ENCODE results near the gene RPRD1A. TPM values are rescaled to one million over a fixed set of nuclear protein-coding genes. Genes with fewer than 3 reads are reported as not detected.
"Not testable (repeated sequence)": the region's sequence is repeated elsewhere in the genome, so short reads cannot be mapped to it uniquely, and the experiment has no call there.

The RPRD1A gene
- total and polyA plus RNA-seq, 2 experiments from 2014 or later: 24.2 to 39.7 TPM

DNA sequence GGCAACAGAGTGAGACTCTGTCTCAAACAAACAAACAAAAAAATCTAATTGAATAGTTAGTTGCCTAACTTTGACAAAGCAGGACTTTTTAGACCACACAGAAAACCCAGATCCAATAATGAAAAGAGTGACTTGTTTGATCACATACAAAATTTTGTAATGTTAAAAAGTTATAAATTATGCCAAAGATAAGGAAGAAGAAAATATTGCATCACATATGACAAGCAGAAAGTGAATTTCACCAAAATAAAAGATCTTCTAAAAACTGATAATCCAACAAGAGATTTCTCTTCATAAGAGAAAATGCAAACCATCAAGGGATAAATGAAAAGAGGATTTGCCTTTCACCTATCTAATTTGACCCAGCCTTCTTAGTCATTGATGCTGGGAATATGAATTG, 97.7 kb downstream of the RPRD1A start:
- Histone ChIP-seq H3K4me3 (no peak overlapping the region), H4K20me1 (ENCODE audit: insufficient read depth) (no peaks in the 10 kb centered on the region), H3K27ac (no peak overlapping the region), H3K9ac (no peak overlapping the region), H3K27me3 (replicated peaks; ENCODE audit: insufficient read depth) (no peaks in the 10 kb centered on the region), H3K4me1 (ENCODE audit: insufficient read depth) (peaks cover 17% of the 10 kb centered on the region), H3K4me2 (ENCODE audit: unreplicated experiment) (no peak overlapping the region), H3K36me3 (ENCODE audit: low read depth) (0 out of 2 replicates have a peak, but pooled peaks cover 3% of the 10 kb centered on the region), H3K9me2 (ENCODE audit: insufficient read depth) (no peaks in the 10 kb centered on the region), H2AFZ (no peak overlapping the region), H3F3A (ENCODE audit: insufficient read depth) (peaks cover 8% of the 10 kb centered on the region; the same call in 1 of the 2 replicates), H3K9me3 (ENCODE audit: low read depth) (no peaks in the 10 kb centered on the region), H3K79me2 (ENCODE audit: insufficient read depth) (peaks cover 22% of the 10 kb centered on the region)
- peak; percentile 34 for DNase-seq
- no peak for TF ChIP-seq EZH2 (IDR thresholded peaks at IDR 0.05; ENCODE audit: insufficient read depth, poor library complexity, severe bottlenecking)
- TF ChIP-seq EZH2phosphoT487 (IDR thresholded peaks at IDR 0.05; ENCODE audit: insufficient read depth, low read depth): no peak
- in situ Hi-C loops (cut with MboI): loop anchor here (25.0 kb wide), 1 partner anchor 732 kb away; the partner anchor contains the start of gene ZNF397

DNA sequence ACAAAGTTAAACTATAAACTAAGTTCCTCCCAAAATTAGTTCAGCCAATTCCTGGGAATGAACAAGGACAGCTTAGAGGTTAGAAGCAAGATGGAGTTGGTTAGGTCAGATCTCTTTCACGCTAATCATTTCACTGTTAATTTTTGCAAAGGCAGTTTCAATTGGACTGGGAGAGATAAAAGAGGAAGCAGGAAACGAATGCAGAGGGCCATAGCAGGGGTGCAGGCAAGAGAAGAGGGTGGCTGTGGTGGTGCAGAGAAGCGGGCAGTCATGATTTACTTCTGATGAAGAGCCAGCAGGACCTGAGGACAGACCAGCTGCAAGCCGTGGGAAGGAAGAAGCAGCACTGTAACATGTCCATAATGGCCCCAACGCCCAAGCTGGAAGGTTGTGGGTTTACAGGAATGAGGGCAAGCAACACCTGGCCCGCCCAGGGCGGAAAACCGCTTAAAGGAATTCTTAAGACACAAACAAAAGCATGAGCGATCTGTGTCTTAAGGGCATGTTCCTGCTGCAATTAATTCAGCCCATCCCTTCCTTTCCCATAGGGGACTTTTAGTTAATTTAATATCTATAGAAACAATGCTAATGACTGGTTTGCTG, 99.0 kb downstream of the RPRD1A start:
- Histone ChIP-seq H3K4me1 (ENCODE audit: insufficient read depth) (peaks cover 6% of the 10 kb centered on the region; the same call in 1 of the 2 replicates), H4K20me1 (ENCODE audit: insufficient read depth) (no peaks in the 10 kb centered on the region), H3K79me2 (ENCODE audit: insufficient read depth) (peaks cover 9% of the 10 kb centered on the region), H3K4me3 (no peak overlapping the region), H2AFZ (no peak overlapping the region), H3K36me3 (ENCODE audit: low read depth) (no peaks in the 10 kb centered on the region), H3K9me3 (ENCODE audit: low read depth) (no peaks in the 10 kb centered on the region), H3K9ac (no peak overlapping the region), H3K27me3 (replicated peaks; ENCODE audit: insufficient read depth) (no peaks in the 10 kb centered on the region), H3K9me2 (ENCODE audit: insufficient read depth) (no peaks in the 10 kb centered on the region), H3K4me2 (ENCODE audit: unreplicated experiment) (no peak overlapping the region), H3F3A (ENCODE audit: insufficient read depth) (peaks cover 8% of the 10 kb centered on the region; the same call in 1 of the 2 replicates), H3K27ac (no peak overlapping the region)
- TF ChIP-seq EZH2 (IDR thresholded peaks at IDR 0.05; ENCODE audit: insufficient read depth, poor library complexity, severe bottlenecking) (no peak), EZH2phosphoT487 (IDR thresholded peaks at IDR 0.05; ENCODE audit: insufficient read depth, low read depth) (no peak)
- in situ Hi-C loops (cut with MboI): loop anchor here (25.0 kb wide), 1 partner anchor 731 kb away; the partner anchor contains the start of gene ZNF397
- DNase-seq: no peak
- WGBS, 2 experiments (ENCODE audit: low coverage in 1 of 2, low lambda C conversion rate in 2 of 2, missing lambda C conversion rate in 2 of 2): 63 to 65% methylated on average over 9 of the region's 9 CpGs

DNA sequence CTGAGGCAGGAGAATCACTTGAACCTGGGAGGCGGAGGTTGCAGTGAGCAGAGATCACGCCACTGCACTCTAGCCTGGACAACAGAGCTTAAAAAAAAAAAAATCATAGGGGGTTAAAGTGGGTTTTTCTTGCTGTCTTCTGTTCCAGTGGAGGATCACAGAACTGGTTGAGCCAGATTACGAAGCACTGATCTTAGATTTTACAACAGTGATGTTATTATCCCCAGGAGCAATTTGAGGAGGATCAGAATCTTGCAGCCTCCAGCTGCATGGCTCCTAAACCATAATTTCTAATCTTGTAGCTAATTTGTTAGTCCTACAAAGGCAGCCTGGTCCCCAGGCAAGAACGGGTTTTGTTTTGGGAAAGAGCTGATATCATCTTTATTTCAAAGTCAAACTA, 99.5 kb downstream of the RPRD1A start:
- not testable (repeated sequence) for DNase-seq; H3K9ac ChIP-seq; H3K4me2 ChIP-seq (ENCODE audit: unreplicated experiment); H3K9me2 ChIP-seq (ENCODE audit: insufficient read depth); H4K20me1 ChIP-seq (ENCODE audit: insufficient read depth); H3K9me3 ChIP-seq (ENCODE audit: low read depth); H3K79me2 ChIP-seq (ENCODE audit: insufficient read depth); H3K4me3 ChIP-seq; H3F3A ChIP-seq (ENCODE audit: insufficient read depth); H3K27me3 ChIP-seq (replicated peaks; ENCODE audit: insufficient read depth); H3K27ac ChIP-seq; H2AFZ ChIP-seq; H3K36me3 ChIP-seq (ENCODE audit: low read depth); H3K4me1 ChIP-seq (ENCODE audit: insufficient read depth)
- WGBS, 2 experiments (ENCODE audit: low coverage in 1 of 2, low lambda C conversion rate in 2 of 2, missing lambda C conversion rate in 2 of 2): 67 to 68% methylated on average over 4 of the region's 4 CpGs
- in situ Hi-C loops (cut with MboI): loop anchor here (25.0 kb wide), 1 partner anchor 731 kb away; the partner anchor contains the start of gene ZNF397

DNA sequence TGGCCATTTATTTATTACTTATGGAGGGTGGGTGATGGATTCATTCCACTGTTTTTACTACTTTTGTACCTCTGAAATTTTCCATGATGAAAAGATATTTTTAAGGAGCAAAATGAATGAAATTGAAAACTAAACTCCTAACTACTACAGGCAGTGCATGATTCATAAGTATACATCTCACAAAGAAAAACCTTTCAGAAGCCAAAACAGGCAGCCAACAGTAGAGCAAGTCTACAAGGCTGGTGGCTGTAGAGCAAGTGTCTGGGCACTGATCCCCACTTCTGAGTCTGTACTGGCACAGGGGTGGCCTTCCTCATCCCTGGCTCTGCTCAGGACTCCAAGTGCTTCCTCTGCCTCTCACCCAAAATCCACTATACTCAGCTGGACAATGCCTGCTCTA, 103.0 kb downstream of the RPRD1A start:
- Histone ChIP-seq H3K9ac (no peak overlapping the region), H3K27ac (no peak overlapping the region), H3K9me2 (ENCODE audit: insufficient read depth) (no peaks in the 10 kb centered on the region), H3K9me3 (ENCODE audit: low read depth) (no peaks in the 10 kb centered on the region), H3K27me3 (replicated peaks; ENCODE audit: insufficient read depth) (no peaks in the 10 kb centered on the region; the same call in 1 of the 2 replicates), H4K20me1 (ENCODE audit: insufficient read depth) (no peaks in the 10 kb centered on the region), H2AFZ (no peak overlapping the region), H3K36me3 (ENCODE audit: low read depth) (no peaks in the 10 kb centered on the region), H3K4me3 (no peak overlapping the region), H3K79me2 (ENCODE audit: insufficient read depth) (no peaks in the 10 kb centered on the region), H3K4me1 (ENCODE audit: insufficient read depth) (no peaks in the 10 kb centered on the region), H3F3A (ENCODE audit: insufficient read depth) (no peaks in the 10 kb centered on the region), H3K4me2 (ENCODE audit: unreplicated experiment) (no peak overlapping the region)
- DNase-seq: no peak
- TF ChIP-seq EZH2phosphoT487 (IDR thresholded peaks at IDR 0.05; ENCODE audit: insufficient read depth, low read depth) (no peak), EZH2 (IDR thresholded peaks at IDR 0.05; ENCODE audit: insufficient read depth, poor library complexity, severe bottlenecking) (no peak)
- in situ Hi-C loops (cut with MboI): loop anchor here (25.0 kb wide), 1 partner anchor 727 kb away; the partner anchor contains the start of gene ZNF397

DNA sequence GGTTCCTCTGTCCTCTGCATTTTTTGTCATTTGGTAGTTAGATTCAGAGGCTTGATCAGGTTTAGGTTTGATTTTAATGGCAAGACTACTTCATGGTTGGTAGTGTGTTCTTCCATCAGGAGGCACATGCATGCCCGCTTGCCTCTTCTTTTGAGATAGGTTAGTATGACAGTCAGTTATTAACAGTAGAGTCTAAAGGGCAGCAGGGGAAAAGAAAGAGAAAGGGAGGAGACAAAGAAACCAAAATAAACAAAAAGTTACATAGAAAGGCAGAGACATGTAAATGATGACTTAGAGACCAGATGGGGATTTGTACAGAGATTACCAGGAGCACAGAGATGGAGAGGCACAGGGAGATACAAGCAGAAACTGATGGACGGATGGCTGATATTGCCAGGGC, 105.0 kb downstream of the RPRD1A start:
- no peaks in the 10 kb centered on the region for H4K20me1 ChIP-seq (ENCODE audit: insufficient read depth)
- no peak overlapping the region for H3K9ac ChIP-seq
- no peak overlapping the region for H3K4me3 ChIP-seq
- no peak overlapping the region for H2AFZ ChIP-seq
- no peaks in the 10 kb centered on the region for H3F3A ChIP-seq (ENCODE audit: insufficient read depth)
- H3K27me3 ChIP-seq (replicated peaks; ENCODE audit: insufficient read depth): no peaks in the 10 kb centered on the region; the same call in 1 of the 2 replicates
- no peak for DNase-seq
- H3K9me3 ChIP-seq (ENCODE audit: low read depth): no peaks in the 10 kb centered on the region
- H3K36me3 ChIP-seq (ENCODE audit: low read depth): no peaks in the 10 kb centered on the region
- TF ChIP-seq EZH2 (IDR thresholded peaks at IDR 0.05; ENCODE audit: insufficient read depth, poor library complexity, severe bottlenecking) (no peak), EZH2phosphoT487 (IDR thresholded peaks at IDR 0.05; ENCODE audit: insufficient read depth, low read depth) (no peak)
- no peak overlapping the region for H3K4me2 ChIP-seq (ENCODE audit: unreplicated experiment)
- in situ Hi-C loops (cut with MboI): loop anchor here (25.0 kb wide), 1 partner anchor 725 kb away; the partner anchor contains the start of gene ZNF397
- H3K79me2 ChIP-seq (ENCODE audit: insufficient read depth): no peaks in the 10 kb centered on the region
- H3K9me2 ChIP-seq (ENCODE audit: insufficient read depth): no peaks in the 10 kb centered on the region
- 65 to 67% methylated on average over 2 of the region's 2 CpGs for WGBS, 2 experiments (ENCODE audit: low coverage in 1 of 2, low lambda C conversion rate in 2 of 2, missing lambda C conversion rate in 2 of 2)
- no peaks in the 10 kb centered on the region for H3K4me1 ChIP-seq (ENCODE audit: insufficient read depth)
- no peak overlapping the region for H3K27ac ChIP-seq
